ENCODE data around the gene KIAA0319L.
"Not testable (repeated sequence)": the region's sequence is repeated elsewhere in the genome, so short reads cannot be mapped to it uniquely, and the experiment has no call there.

KIAA0319L gene

GRCh38 chr1:35580949-35581388, 23.8 kb upstream of the KIAA0319L start:
- DNase-seq: no peak

GRCh38 chr1:35577071-35577998, 20.1 kb upstream of the KIAA0319L start:
- peak; percentile 75 for DNase-seq

DNA sequence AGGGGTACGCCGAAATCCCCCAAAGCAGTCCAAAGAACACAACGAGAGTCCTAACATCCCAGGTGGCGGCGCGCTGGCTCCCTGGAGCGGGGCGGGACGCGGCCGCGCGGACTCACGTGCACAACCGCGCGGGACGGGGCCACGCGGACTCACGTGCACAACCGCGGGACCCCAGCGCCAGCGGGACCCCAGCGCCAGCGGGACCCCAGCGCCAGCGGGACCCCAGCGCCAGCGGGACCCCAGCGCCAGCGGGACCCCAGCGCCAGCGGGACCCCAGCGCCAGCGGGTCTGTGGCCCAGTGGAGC, 19.5 kb upstream of the KIAA0319L start:
- not testable (repeated sequence) for DNase-seq

DNA sequence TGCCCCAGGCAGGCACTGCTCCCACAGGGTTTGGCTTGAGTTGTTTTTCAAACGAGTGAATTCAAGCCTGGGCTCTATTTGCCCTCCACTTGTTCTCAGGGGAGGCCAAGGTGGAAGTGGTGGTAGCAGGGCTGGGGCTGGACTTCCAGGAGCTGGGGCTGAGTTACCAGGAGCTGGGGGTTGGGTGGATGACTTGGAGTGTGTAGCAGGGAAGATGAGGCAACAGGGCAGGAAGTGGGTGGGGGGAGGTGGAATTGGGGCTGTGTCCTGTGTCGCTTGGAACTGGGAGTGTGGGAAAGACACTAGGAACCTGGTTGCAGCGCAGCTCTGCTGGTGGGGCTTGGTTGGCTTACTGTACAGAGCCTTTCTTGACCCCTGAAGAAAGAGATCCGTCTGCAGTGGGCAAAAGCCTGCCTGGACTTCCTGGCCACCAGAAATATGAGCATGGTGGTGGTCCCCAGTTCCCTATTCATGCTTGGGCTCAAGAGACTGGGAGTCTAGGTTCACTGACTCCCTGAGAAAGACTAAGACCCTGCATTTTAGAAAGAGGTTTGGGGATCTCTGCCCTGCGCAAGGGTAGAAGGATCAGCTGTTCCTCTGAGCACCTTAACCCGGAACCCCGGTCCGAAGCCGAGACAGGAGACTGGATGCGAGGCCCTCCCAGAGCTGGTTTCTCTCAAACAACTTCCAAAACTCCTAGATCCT, 19.0 kb upstream of the KIAA0319L start:
- no peak for DNase-seq

DNA sequence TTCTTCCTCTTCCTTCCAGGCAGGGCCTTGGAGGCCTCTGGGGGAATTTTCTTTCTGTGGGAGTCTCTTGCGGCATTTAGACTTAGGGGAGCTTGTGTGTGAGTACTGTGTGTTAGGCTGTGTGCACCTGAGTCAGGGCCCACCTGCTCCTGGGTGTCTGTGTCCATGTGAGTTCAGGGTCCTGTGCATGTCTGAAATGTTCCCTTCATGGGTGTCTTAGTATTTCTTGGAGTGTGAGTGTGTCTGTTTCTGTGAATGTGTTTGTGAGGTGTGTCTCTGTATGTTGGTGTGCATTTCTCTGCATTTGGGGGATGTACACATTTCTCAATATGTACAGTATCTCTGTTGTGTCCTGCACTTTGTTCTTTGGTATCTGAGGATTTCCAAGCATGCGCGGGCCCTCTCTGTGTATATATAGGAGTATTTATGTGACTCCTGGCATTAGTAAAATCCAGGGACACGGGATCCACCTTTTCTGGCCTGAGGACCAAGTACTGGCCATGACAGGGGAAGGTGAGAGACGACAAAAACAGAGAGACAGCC, 18.3 kb upstream of the KIAA0319L start:
- DNase-seq: no peak

DNA sequence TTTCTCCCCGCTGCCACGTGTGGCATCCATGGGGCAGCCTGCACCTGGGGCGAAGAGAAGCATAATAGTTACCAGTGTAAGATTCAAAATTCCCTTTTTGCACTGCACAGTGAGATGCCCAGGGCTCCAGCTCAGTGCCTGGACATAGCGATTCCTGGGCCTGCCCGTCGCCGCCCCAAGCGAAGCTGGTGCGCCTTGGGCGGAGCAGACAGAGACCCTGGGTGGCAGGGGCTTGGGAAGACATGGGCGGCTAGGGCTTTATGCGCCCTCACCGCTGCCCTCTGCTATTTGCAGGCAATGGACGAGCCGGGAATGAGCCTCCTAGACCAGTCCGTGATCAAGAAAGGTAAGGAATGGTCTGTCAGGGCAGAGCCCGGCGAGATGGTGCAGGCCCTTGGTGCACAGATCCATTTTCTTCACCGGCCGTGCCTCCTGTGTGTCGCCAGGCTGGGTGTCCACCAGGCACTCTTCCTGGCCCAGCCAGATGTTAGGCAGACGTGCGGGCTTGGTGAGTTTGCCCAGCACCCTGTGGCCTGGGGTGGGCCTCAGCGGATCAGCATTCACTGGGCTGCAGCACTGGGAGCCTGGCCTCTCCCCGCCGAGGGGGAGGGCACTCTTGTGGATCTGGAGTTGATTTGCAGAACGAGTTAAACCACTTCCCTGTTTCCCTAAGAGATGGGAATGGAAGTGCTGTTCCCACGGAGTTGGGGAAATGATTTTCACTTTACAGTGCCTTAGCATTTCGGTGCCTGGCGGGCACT, 17.6 kb upstream of the KIAA0319L start:
- no peak for DNase-seq

DNA sequence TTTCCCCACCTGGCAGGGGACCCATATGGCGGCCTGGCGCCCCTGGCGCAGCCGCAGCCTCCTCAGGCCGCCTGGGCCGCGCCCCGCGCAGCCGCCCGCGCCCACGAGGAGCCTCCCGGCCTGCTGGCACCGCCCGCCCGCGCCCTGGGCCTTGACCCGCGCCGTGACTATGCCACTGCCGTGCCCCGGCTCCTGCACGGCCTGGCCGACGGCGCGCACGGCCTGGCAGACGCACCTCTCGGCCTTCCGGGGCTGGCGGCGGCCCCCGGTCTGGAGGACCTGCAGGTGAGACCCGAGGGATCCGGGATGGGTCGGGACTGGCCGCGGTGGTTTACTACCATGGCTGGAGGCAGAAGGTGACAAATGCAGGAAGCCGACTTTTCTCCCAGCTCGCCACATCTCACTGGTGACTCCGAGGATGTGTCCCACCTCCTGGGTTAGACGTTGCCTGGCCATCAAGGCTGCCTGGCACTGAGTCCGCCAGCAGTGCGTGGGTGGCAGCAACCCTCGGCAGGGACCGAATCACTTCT, 17.0 kb upstream of the KIAA0319L start:
- no peak for DNase-seq

DNA sequence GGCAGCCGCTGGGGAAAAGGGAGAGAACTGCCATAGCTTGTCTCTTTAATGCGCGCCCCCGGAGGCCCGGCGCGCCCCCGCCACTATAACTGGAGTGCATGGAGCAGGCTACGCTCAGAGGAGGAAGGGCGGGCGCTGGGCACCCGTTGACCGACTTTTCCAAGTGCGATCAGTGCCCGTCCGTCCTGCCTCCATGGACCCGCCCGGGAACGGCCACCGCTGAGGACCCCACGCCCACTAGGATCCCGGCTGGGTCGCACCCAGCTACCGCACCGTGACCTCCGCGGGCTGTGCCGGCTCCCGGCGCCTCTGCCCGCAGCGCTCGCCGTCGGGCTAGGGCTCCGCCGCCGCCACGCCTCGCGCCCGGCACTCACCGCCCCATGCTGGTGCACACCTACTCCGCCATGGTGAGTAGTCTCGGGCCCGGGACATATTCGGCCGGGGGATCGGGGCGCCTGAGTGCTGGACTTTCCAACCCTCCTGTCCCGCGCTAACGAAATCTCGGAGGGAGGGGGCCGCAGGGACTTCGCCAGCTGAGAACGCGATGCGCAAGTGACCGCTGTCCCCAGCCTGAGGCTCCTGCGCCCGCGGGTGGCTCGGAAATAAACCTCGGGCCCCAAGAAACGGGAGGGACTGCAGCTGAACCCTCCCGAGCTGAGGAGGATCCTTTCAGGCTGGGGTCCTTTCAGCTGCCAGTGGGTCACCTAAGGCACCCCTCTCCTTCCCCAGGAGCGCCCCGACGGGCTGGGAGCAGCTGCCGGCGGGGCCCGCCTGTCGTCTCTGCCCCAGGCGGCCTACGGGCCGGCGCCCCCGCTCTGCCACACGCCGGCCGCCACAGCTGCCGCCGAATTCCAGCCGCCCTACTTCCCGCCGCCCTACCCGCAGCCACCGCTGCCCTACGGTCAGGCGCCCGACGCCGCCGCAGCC, 16.3 kb upstream of the KIAA0319L start, which contains the start of gene TFAP2E:
Gene TFAP2E, plus strand, starts transcription at position 117 of the 927 bp plus-strand sequence. Its CDS starts 264 bp downstream, at position 381.
- DNase-seq: no peak

DNA sequence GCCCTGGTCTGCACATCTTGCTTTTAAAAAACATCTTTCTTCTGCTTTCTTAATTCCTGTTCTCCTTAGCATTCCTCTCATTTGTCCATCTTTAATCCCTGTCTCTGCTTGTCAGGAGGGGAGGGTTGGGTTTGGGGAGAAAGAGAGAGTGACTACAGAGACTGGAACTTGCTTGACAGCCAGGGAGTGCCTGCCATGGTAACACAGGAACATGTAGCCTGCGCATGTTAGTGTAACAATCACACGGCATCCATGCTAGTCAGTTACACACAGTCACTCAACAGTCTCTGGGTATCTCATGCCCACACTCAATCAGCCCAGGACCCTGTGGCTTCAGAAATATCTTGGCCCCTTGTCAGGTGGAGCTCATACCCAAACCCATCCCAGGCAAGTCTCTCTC, 15.1 kb upstream of the KIAA0319L start:
- DNase-seq: no peak

DNA sequence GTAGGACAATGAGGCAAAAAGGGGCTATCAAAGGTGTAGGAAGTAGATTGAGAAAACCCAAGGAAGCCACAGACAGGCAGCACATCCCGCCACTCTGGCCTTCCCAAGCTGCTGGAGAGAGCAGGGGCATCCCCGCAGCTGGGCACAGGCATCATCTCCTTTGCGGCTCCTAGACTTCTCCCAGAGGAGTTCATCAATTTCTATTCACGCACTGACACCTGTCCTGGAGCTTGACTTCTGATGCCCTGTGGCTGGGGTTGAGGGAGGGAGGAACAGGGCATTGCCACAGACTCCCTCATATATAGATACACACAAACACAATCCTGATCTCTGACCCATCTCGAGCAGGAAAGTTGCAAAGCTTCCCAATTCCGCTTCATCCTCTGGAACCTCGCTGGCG, 14.1 kb upstream of the KIAA0319L start:
- no peak for DNase-seq

DNA sequence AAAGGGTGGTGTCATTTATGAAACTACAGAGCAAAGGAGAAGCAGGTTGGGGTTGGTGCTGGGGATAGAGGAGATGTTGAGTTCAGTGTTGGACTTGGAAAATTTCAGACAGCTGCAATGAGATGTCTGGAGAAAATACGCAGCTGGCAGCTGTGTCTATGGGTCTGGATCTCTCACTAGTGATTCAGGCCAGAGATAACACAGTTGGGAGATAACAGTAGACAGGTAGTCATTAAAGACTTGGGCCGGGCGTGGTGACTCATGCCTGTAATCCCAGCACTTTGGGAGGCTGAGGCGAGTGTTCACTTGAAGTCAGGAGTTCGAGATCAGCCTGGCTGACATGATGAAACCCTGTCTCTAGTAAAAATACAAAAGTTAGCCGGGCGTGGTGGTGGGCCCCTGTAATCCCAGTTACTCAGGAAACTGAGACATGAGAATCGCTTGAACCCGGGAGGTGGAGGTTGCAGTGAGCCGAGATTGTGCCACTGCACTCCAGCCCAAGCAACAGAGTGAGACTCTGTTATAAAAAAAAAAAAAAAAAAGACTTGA, 13.5 kb upstream of the KIAA0319L start:
- DNase-seq: no peak

DNA sequence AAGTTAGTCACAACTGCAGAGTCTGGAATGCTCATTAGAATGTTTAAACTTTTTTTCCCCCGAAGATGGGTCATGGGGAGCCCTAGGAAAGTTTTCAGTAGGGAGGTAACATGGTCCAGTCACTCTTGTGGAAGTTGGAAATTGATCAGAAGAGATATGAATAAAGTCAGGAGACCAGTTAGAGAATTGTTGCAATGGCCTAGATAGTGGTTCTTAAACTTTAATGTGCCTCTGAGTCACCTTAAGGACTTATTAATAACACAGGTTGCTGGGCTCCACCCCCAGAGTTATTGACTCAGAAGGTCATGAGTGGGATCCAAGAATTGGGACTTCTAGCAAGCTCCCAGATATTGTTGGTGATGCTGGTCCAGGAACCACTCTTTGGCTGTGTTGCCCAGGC, 12.7 kb upstream of the KIAA0319L start:
- no peak for DNase-seq

DNA sequence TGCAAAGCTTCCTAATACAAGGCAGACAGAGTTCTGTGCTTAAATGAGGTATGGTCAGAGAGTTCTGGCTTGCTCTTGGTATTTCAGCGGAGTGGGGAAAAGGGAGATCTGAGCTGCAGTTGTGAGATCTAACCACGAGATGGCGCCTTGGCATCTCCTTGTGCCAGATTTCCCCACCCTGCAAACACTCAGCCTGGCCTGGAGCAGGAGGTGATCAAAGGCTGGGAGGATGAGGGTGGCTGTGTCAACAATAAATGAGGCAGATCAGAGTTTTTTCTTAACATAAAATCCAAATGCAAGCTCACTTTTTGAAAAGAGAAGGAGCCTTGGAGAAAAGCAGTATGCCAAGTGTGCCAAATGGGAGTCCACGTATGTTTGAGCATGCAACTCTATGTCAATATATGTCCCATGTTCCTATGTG, 11.8 kb upstream of the KIAA0319L start:
- peak; percentile 82 for DNase-seq

GRCh38 chr1:35567947-35568558, 10.8 kb upstream of the KIAA0319L start:
- DNase-seq: no peak

DNA sequence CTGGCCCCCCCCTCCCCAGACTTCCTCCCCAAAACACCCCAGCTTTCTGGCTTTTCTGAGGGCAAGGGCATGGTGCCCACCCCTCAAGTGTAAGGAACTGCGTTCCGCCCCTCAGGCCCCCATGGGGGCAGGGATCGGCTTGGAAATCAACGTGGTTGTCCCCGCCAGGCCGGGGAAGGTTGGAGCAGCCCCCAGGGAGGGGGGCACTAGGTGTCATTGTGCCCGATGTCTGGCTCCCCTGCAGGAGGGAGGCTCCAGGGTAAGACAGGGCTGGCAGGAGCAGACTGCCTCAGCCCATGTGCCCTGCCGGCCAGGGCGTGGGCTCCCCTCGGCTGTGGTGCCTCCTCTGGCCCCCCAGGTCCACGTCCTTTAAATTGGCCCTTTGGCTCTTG, 8.5 kb upstream of the KIAA0319L start:
- DNase-seq: no peak

- no peak for DNase-seq
Observed at GRCh38 chr1:35564884-35565741, 7.9 kb upstream of the KIAA0319L start.

- peak; percentile 92 for DNase-seq
Observed at GRCh38 chr1:35564037-35564883, 7.1 kb upstream of the KIAA0319L start.

DNA sequence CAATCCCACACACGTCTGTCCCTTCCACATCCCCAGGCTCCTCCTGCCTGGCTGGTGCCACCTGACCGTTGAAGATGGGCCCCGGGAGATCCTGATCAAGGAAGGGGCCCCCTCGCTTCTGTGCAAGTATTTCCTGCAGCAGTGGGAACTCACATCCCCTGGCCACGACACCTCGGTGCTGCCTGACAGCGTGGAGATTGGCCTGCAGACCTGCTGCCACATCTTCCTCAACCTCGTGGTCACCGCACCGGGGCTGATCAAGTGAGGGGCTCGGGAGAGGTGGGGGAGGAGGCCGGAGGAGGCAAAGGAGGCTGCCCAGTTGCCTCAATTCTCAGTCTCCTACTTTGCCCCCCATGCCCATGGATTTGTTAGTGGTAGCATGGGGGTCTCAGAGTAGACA, 6.0 kb upstream of the KIAA0319L start:
- peak; percentile 20 for DNase-seq

Measured in stimulated activated CD8-positive, alpha-beta memory T cell treated with anti-CD3 and anti-CD28 coated beads, Interleukin-4, amount 100 ng/mL, for 48 hours (primary cell).